ENCODE data around the gene IKZF1. TPM values are rescaled to one million over a fixed set of nuclear protein-coding genes. Genes with fewer than 3 reads are reported as not detected.

The IKZF1 gene
- total RNA-seq, 1 experiment from 2014 or later, result 0.77 TPM

- CTCF ChIA-PET, result no interaction called here
- in situ Hi-C loops (cut with HindIII; ENCODE audit: low pct_unique_long_range_greater_than_20kb, low sequenced_read_pairs), result no loop called here
Observed at GRCh38 chr7:50266635-50267386, 37.7 kb upstream of the IKZF1 start.

GRCh38 chr7:50267525-50268041 lies 36.9 kb upstream of the IKZF1 start:
- TF ChIP-seq POLR2AphosphoS5 (IDR thresholded peaks at IDR 0.05; ENCODE audit: low read depth, low read length) (no peak), TCF7L2 (IDR thresholded peaks at IDR 0.05; ENCODE audit: low read depth, low read length) (no peak), CTCF (IDR thresholded peaks at IDR 0.05) (no peak), REST (IDR thresholded peaks at IDR 0.05; ENCODE audit: insufficient read depth in 1 of 2, low read depth in 2 of 2, low read length in 1 of 2) (no peak), SIN3A (IDR thresholded peaks at IDR 0.05; ENCODE audit: borderline replicate concordance, insufficient read depth, low read depth, low read length) (no peak)
- no peak for ATAC-seq
- Histone ChIP-seq H3K27me3 (ENCODE audit: control insufficient read depth, insufficient read depth, low read length) (peaks cover 2% of the 10 kb centered on the region; the same call in 1 of the 2 replicates), H3K4me1 (ENCODE audit: control insufficient read depth, insufficient read depth, low read length) (no peaks in the 10 kb centered on the region), H3K4me3 (ENCODE audit: low read depth in 2 of 2, low read length in 2 of 2) (no peak overlapping the region), H3K27ac (ENCODE audit: low read length) (no peak overlapping the region), H3K36me3 (ENCODE audit: control insufficient read depth, insufficient read depth, low read length) (no peaks in the 10 kb centered on the region), H3K9me3 (ENCODE audit: control insufficient read depth, insufficient read depth, low read depth, low read length) (no peaks in the 10 kb centered on the region)
- DNase-seq (ENCODE audit: low read depth, low spot score), result no peak
- in situ Hi-C loops (cut with HindIII; ENCODE audit: low pct_unique_long_range_greater_than_20kb, low sequenced_read_pairs), result no loop called here
- ChIA-PET CTCF (no interaction called here), POLR2A (no interaction called here)
- intact Hi-C loops (cut with micrococcal nuclease; ENCODE audit: unreplicated experiment), result no loop called here
- no TSS peak for BruUV-seq (replicated peaks)

More at GRCh38 chr7:50266635-50267386, 37.7 kb upstream of the IKZF1 start:
- Histone ChIP-seq H3K9me3 (ENCODE audit: control insufficient read depth, insufficient read depth, low read depth, low read length) (no peaks in the 10 kb centered on the region), H3K27ac (ENCODE audit: low read length) (no peak overlapping the region), H3K36me3 (ENCODE audit: control insufficient read depth, insufficient read depth, low read length) (no peaks in the 10 kb centered on the region), H3K27me3 (ENCODE audit: control insufficient read depth, insufficient read depth, low read length) (peaks cover 2% of the 10 kb centered on the region; the same call in 1 of the 2 replicates), H3K4me1 (ENCODE audit: control insufficient read depth, insufficient read depth, low read length) (no peaks in the 10 kb centered on the region), H3K4me3 (ENCODE audit: low read depth in 2 of 2, low read length in 2 of 2) (no peak overlapping the region)
- no peak for TF ChIP-seq CTCF (IDR thresholded peaks at IDR 0.05)
- no peak for TF ChIP-seq TCF7L2 (IDR thresholded peaks at IDR 0.05; ENCODE audit: low read depth, low read length)
- no peak for TF ChIP-seq REST (IDR thresholded peaks at IDR 0.05; ENCODE audit: insufficient read depth in 1 of 2, low read depth in 2 of 2, low read length in 1 of 2)
- TF ChIP-seq POLR2AphosphoS5 (IDR thresholded peaks at IDR 0.05; ENCODE audit: low read depth, low read length), result no peak
- no peak for TF ChIP-seq SIN3A (IDR thresholded peaks at IDR 0.05; ENCODE audit: borderline replicate concordance, insufficient read depth, low read depth, low read length)
- intact Hi-C loops (cut with micrococcal nuclease; ENCODE audit: unreplicated experiment), result no loop called here
- BruUV-seq (replicated peaks), result no TSS peak
- ATAC-seq (no peak), DNase-seq (ENCODE audit: low read depth, low spot score) (no peak)
- POLR2A ChIA-PET, result no interaction called here
